ENCODE data around the gene ACY1. TPM values are rescaled to one million over a fixed set of nuclear protein-coding genes. Genes with fewer than 3 reads are reported as not detected.

ACY1 gene
- total and polyA plus RNA-seq, 2 of the 13 experiments (the other 11 are each of a cell fraction or from before 2014, with no cell fraction given) = 113 to 162 TPM

GRCh38 chr3:51941798-51942602 is 41.3 kb upstream of the ACY1 start, which contains the start of the genes PARP3 and RRP9 (continued):
- TF ChIP-seq ZBTB40 (IDR thresholded peaks at IDR 0.05) = no peak
- no peak; the same call in none of the 2 replicates for TF ChIP-seq ZBTB40 (CRISPR knock-in tag; IDR thresholded peaks at IDR 0.05)
- TF ChIP-seq YEATS4 (CRISPR knock-in tag; IDR thresholded peaks at IDR 0.05; ENCODE audit: borderline replicate concordance) = peak; percentile 91
- peak; percentile 82 for TF ChIP-seq SRY (CRISPR knock-in tag; IDR thresholded peaks at IDR 0.05)
- 0 out of 2 replicates have a peak, but pooled peaks have one; percentile 34 for TF ChIP-seq ZNF468 (CRISPR knock-in tag; IDR thresholded peaks at IDR 0.05)
- no peak; the same call in 1 of the 2 replicates for TF ChIP-seq BORCS8-MEF2B (CRISPR knock-in tag; IDR thresholded peaks at IDR 0.05)
- peak; percentile 91 for TF ChIP-seq ZSCAN29 (CRISPR knock-in tag; conservative IDR thresholded peaks at IDR 0.05)
- no peak for TF ChIP-seq KLF13 (CRISPR knock-in tag; IDR thresholded peaks at IDR 0.05)
- no peak for TF ChIP-seq NCOA5 (CRISPR knock-in tag; IDR thresholded peaks at IDR 0.05)
- TF ChIP-seq ZNF609 (CRISPR knock-in tag; IDR thresholded peaks at IDR 0.05; ENCODE audit: borderline replicate concordance) = peak; percentile 67
- peak; percentile 63 for TF ChIP-seq PHF20 (CRISPR knock-in tag; IDR thresholded peaks at IDR 0.05)
- TF ChIP-seq TBP (CRISPR knock-in tag; IDR thresholded peaks at IDR 0.05) = no peak

Data from HepG2 (cell line).